GM19452 (cell line): ENCODE measurements around the gene REXO2.

Source experiments
- ATAC-seq: cut with Tn5 transposase; IDR thresholded peaks from one replicate; pipeline ENCODE4 v1.9.1; 2021; ENCODE audit not compliant: unreplicated experiment

The REXO2 gene

DNA sequence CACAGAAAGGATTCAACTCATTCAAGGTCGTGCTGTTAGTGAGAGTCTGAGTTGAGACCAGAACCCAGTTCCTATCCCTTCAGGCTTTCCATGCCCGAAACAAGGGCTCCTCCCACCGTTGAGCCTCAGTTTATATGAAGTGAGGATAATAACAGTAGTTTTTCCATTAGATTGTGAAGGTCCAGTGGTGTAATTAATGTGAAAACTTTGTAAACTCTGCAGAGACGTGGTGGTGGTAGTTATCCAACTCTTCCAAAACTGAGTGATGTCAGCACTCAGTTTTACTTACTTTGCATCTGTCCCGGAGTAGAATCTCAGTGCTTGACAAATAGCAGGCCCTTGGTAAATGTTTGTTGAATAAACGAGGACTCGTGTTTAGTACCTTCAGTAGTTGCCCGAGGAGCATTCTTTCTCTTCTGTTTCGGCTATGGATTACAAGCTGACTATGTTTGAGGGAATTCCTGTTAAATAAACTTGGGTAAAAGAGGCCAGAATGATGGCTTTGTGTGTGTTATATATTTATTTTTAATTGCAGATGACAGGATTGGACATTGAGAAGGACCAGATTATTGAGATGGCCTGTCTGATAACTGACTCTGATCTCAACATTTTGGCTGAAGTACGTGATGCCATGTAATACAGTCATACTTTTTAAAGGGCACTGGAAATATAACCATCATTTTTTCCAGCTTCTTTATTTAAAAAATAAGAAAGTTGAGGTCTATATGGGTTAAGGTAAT is 1.0 kb downstream of the REXO2 start:
- ATAC-seq, result no peak

DNA sequence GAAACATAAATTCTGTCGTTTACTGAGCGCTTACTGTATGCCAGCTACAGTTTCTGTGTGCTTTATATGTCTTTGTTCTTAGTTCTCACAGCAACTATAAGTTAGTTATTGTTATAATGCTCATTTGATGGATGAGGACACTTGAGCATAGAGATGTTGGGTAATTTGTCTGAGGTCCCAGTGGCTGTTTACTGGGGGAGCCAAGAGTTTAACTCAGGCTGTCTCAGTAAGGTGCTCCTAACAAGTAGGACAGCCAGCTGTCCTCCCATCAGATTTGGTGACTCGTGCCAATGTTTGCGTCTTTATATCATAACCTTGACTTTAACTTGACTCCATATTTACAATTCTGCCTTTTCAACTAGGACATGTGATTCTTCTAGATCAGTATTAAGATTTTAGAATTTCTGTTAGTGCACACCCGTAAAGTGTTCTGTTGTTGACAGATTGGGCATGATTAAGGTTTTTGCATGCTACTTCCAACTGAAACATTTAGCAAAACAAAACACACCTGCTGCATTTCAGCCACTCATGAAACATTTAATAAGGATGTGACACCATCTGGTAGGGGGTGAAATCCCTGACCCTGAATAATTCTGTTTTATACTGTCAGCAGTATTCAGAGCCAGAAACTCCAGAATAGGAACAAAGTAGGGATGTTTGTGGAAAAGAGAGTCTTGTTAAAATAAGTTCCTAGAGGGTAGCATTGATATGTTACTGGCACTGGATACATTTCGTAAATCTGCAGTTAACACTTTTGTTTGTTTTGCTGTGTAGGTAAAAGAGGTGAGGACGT is 1.9 kb downstream of the REXO2 start:
- no peak for ATAC-seq

DNA sequence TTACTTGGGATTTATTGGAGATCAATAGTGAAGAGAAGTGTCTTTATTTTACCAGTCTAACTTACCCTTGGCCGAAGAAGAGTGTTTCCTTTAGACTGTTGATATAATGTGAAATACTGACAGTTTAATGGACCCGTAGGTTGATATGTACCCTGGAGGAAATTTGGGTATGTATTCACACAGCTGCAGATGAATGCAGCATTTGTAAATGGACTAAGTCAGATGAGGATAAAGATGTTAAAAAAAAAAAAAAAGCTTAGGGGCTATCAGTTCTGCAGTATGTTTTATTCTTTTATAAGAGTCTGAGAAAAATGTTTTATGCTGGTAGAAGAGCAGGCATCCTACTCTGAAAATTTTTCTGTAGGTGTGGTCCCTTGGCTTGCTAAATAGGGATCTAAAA is 2.7 kb downstream of the REXO2 start:
- no peak for ATAC-seq

DNA sequence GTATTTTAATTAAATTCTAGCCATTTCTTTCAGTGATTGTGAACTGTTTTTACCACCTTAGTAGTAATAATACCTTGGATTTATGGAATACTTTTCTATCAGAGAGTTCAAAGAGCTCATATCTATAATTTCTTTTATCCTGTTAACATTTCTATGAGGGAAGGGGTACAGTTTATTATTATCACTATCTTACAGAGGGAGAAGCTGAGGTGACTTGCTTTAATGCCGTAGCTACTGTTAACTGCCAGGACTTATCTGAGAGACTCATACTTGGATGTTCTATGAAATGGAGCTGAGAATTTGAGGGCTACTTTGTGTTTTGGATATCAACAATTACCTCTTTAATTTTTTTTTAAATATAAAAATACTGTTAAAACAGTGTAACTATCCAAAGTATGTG is 3.3 kb downstream of the REXO2 start:
- no peak for ATAC-seq

DNA sequence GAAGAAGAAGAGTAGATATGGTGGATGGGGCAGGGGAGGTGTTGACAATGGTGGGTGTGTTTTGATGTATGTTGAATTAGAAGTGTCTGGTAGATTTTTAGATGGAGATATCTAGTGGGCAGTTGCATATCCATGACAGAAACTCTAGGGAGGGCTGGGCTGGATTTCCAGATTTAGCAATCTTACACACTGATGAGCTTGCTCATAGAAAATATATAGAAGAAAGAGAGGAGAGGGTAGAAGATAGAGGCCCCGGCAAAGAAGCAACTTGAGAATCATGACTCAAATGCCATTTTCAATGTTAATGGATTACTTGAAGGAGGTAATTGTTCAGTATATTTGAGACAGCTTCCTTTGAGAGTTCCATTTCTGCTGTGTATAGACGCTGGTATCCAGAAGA is 8.2 kb downstream of the REXO2 start:
- no peak for ATAC-seq

DNA sequence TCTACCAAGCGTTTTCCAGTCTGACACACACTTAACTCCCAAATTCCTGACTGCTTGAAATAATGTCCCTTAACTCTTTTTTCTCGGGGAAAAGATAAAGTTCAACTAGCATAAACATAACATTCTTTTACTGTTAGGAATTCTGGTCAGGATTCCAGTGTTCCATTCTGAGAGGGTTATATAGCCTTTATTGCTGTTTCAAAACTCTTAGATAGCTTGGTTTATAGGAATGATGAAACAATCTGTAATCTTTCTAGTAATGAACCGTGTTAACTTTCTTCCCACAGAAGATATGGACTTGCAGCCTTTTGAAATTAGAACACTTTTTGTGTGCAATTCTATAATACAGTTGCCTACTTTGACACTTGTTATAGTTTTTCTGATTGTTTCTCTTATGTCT is 8.6 kb downstream of the REXO2 start:
- no peak for ATAC-seq

DNA sequence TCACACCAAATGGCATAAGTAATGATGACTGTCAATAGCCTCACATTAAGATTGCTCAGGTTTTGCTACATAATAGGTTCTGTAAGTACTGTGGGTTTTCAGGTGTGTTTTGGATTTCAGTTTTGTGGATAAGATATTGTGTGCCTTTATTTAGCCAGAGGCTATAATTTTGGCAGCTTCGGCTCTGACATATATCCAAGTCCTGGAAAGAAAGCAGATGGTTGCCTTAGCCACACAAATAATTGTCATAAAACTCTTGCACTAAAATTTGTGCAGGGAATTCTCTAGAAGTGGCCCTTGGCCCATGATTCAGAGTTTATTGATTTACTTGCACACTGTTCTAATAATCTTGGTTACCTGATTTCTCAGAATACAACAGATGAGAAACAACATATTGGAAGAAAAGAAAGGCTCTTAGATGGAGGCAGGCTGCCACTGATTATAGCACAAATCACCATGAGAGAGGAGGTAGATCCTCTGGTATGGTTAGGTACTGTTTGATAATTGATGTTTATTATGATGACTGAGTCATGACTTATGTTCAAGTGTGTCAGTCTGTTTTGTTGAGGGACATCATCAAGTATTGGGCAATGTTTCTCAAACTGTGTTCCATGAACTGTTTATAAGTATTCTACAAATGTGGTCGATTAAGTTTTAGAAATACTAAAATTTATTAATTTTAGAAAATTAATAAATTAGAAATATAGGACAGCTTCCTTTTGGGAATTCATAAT is 9.6 kb downstream of the REXO2 start:
- ATAC-seq, result no peak

DNA sequence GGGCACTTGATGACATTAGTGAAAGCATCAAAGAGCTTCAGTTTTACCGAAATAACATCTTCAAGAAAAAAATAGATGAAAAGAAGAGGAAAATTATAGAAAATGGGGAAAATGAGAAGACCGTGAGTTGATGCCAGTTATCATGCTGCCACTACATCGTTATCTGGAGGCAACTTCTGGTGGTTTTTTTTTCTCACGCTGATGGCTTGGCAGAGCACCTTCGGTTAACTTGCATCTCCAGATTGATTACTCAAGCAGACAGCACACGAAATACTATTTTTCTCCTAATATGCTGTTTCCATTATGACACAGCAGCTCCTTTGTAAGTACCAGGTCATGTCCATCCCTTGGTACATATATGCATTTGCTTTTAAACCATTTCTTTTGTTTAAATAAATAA is 10.6 kb downstream of the REXO2 start:
- ATAC-seq, result no peak

DNA sequence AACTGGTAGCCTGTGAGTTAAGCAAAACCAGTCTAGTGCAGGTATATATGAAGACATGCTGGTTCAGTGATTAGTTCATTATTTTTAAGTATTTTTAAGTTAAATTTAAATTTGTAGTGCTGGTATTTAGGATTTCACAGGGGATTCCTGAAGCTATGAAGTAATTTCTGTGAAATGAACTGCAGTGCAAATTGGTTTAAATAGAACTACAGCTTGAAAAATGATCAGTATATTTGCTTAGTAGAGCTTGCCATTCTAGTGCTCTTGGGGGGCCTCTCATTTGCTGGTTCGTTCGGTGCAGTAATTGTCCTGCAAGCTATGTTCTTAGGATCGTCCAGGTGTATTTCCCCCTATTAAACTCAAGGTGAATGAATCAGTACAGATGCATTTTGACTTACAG is 13.1 kb downstream of the REXO2 start:
- no peak for ATAC-seq

DNA sequence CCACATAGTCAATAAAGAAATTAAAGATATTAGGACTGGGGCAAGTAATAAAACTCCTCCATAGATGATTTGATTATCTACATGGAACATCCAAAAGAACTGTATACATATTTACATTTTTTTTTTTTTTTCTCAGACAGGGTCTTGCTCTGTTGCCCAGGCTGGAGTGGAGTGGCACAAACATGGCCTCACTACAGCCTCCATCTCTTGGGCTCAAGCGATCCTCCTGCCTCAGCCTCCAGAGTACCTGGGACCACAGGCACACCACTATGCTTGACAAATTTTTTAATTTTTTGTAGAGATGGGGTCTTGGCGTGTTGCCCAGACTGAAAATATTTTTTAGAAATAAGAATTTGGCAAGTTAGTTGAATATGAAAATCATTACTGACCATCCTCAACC is 24.7 kb downstream of the REXO2 start:
- ATAC-seq, result no peak

DNA sequence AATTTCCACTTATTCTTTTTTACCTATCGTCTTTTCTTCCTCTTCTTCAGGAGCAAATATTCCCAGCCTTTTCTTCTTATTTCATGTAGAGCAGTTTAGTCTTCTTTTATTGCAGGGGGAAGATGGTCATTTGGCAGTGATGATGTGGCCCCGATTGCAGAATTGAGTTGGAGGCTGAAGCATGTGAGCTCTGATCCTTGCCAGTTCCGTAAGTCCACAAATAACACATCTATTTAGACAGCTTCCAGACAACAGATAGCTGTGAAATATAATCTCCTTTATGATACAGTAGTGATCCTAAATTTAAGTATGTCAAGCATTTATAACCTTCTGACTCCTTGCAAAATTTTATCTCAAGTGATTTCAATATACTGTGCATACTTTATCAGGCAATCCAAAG is 27.5 kb downstream of the REXO2 start:
- no peak for ATAC-seq

DNA sequence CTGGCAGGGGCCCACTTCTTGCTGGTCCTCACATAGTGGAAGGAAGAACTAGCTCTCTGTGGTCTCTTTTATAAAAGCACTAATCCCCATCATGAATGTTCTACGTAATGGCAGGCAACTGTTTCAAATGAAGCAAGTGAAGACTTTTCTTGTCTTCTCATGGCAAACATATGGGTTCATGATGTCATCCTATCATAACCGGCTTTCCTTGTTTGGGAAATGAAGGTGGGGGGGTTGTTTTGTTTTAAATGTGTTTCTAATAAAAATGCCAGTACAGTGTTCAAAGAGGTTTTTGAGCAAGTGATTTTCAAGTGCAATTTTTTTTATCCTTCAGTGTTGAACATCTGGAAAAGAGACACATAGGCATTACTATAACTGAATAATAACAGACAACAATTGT is 33.4 kb downstream of the REXO2 start:
- no peak for ATAC-seq

DNA sequence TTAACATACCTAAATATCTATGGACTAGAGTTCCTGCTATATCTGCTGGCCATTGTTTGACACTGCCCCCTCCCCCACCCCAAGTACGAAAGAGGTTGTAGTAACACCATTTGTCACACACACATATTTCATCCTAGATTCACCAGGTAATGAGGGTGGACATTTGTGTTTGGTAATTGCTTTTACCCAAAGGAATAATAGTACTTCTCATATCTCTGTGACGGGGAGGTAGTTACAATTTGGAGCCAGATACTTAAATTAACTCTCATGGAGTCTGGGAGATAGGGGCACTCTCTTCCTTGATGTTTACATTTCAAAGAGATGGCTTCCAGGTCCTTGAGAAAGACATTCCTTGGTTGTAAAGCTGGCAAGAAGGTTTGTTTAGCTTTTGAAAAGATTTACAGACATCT is 38.7 kb downstream of the REXO2 start:
- ATAC-seq, result no peak

DNA sequence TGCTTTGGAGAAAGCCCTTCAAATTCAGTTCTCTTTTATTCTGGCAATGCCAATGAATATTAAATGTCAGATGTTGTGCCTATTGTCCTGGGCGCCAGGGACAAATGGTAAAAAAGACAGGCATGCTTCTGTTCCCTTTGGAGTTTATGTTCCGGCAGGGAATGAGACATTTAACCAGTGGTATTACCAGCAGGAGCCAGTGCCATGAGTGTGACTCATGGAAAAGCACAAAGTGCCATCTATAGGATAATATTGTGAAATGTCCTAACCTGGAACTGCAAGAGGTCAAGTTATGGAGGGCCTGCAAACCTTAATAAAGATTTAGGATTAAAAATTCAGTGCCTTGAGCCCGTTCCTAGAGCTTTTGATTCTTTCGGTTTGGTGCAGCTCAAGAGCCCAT is 39.5 kb downstream of the REXO2 start:
- ATAC-seq, result no peak

DNA sequence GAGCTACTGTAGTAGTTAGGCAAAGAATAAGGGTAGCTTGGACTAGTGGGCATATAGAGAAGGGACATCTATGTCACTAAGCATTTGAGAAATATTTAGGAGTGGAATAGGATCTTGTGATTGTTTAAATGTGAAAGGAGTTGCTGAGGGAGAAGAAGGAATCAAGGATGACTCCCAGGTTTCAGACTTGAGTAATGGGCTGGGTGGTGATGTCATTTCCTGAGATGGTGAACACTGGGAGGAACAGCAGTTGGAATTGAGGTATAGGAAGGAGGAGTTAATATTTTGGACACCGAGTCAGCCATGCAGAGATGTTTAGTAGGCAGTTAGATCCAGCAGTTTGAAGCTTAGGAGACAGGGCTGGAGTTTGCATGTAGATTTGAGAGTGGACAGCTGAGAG is 40.1 kb downstream of the REXO2 start:
- ATAC-seq, result no peak

DNA sequence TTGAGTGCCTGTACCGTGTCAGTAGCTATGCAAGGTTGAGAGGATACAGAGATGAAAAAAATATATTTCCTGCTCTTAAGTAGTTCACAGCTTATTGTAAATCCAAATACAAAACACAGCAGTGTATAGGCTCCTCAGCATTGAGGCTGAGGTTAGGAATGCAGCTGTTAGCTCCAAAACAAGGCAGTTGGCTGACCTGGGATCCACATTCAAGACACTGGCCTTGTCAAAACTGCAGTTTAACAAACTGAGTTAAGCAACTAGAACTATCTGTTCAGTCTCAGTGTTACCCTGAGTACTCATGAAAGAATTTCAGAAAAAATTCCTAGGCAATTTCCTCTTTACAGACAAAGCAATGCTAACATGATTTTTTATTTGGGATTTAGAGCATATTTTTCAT is 42.8 kb downstream of the REXO2 start:
- ATAC-seq, result no peak

DNA sequence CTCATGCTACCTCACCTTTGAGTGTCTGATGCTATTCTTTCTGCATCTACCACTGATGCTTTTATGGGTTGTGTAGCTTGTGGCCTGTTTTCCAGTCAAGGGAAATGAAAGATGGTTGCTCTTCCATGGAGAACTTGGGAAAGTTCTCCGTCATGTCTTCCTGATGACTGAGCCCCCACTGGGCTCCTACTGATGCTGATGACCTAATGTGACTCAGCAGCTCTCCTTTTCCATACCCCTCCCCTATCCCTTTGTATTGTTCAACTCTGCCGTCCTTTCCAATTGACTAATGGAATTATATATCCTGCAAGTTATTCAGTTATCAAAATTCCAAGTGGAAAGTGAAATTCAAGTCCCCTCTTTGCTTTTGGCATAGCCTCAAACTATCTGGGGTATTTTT is 44.7 kb downstream of the REXO2 start:
- ATAC-seq, result no peak

DNA sequence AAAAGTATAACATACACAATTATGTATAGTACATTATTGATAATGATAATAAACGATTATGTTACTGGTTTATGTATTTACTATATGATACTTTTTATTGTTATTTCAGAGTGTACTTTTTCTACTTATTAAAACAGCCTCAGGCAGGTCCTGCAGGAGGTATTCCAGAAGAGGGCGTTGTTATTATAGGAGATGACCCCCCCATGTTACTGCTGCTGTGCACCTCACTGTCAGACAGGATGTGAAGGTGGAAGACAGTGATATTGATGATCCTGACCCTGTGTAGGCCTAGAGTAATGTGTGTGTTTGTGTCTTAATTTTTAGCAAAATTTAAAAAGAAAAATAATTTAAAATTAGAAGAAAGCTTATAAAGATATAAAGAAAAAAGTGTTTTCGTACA is 57.6 kb downstream of the REXO2 start:
- ATAC-seq, result no peak

DNA sequence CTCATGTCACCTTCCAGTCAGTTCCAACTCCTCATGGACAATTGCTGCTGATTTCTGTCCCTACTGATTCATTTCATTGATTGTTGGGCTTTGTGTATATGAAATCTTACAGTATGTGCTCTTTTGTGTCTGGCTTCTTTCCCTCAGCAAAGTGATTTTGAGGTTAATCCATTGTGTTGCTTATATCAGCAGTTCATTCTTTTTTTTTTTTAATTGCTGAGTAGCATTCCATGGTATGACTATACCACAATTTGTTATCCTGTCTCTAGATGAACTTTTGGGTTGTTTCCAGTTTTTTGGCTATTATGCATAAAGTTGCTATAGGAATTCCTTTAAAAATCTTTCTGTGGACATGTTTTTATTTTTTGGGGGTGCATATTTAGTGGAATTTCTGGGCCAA is 60.5 kb downstream of the REXO2 start:
- no peak for ATAC-seq
